Ovary (tissue), 3 donors: ENCODE measurements around the gene GPR25.
A peak's percentile ranks its signal among the peaks of the same experiment; 100 is the strongest.

ENCODE experiments used
- POLR2A ChIP-seq: fragments of 450-650 bp; IDR thresholded peaks from one replicate; pipeline ENCODE4 v1.6.1; 2017; ENCODE audit warnings: antibody characterized with exemption, mild to moderate bottlenecking, moderate library complexity
- TF ChIP-seq, protein P1 (sequence below), 3 donors: fragments of 450-650 bp in 2 of 3; fragments of 200-600 bp in 1 of 3; IDR thresholded peaks; one replicate each; pipeline versions ENCODE4 v1.5.1 to v1.8.0; 2016 to 2022; ENCODE audit warnings: antibody characterized with exemption in 3 of 3, mild to moderate bottlenecking in 1 of 3
- donor health status: DM: no; HTN: no; CAD: no.

DNA sequence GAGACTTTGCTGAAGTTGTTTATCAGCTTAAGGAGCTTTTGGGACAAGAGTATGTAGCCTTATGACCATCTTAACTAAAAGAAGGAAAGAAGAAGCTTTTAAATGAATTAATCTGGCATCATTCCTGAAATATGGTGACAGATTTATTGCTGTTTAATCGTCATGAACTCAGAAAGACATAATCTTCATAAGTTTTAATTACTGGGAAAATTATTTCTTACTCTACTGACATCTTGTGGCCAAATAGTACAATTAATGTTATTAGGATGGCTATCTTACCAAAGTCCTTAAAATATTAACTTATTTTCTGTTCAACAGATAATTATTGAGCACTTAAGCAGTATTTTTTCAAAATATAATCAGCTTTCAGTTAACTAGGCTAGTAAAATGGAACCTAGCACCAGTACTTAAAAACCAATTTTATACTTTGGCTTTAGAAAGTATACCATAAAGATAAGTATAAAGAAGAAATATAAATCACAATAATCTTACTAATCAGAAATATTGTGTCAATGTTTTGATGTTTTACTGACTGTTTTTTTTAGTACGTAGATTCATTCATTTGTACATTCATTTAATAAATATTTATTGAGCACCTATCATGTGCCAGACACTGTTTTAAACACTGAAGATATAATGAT is 34.7 kb upstream of the GPR25 start:
- TF ChIP-seq POLR2A: no peak
- TF ChIP-seq, protein P1, sequence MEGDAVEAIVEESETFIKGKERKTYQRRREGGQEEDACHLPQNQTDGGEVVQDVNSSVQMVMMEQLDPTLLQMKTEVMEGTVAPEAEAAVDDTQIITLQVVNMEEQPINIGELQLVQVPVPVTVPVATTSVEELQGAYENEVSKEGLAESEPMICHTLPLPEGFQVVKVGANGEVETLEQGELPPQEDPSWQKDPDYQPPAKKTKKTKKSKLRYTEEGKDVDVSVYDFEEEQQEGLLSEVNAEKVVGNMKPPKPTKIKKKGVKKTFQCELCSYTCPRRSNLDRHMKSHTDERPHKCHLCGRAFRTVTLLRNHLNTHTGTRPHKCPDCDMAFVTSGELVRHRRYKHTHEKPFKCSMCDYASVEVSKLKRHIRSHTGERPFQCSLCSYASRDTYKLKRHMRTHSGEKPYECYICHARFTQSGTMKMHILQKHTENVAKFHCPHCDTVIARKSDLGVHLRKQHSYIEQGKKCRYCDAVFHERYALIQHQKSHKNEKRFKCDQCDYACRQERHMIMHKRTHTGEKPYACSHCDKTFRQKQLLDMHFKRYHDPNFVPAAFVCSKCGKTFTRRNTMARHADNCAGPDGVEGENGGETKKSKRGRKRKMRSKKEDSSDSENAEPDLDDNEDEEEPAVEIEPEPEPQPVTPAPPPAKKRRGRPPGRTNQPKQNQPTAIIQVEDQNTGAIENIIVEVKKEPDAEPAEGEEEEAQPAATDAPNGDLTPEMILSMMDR (IDR thresholded peaks at IDR 0.05): peak in 2 of 3 donors; percentile 8
